NCI-H526 treated with DMSO at 0.1 percent for 48 hours (cell line): ENCODE data around the gene PROSER3.

Experiments used
- DNase-seq: peaks from one replicate; lab custom pipeline; 2025; lab: John Stamatoyannopoulos, UW

PROSER3 gene

GRCh38 chr19:35757749-35758608 is at the start of gene PROSER3:
TSS of gene PROSER3 (plus strand) at chr19:35758176. CDS start at chr19:35758216, 40 bp downstream.
- DNase-seq, result peak; percentile 100

GRCh38 chr19:35708391-35708790 is 49.6 kb upstream of the PROSER3 start:
- no peak for DNase-seq

GRCh38 chr19:35710784-35711723 is 46.9 kb upstream of the PROSER3 start:
- DNase-seq, result no peak

- no peak for DNase-seq
Measured at GRCh38 chr19:35712567-35713505, 45.1 kb upstream of the PROSER3 start.

GRCh38 chr19:35713506-35713850 is 44.5 kb upstream of the PROSER3 start:
- no peak for DNase-seq

- DNase-seq, result no peak
Measured at GRCh38 chr19:35713904-35714495, 44.0 kb upstream of the PROSER3 start.

GRCh38 chr19:35714601-35715354 is 43.2 kb upstream of the PROSER3 start:
- DNase-seq, result no peak

- no peak for DNase-seq
Measured at GRCh38 chr19:35715355-35715809, 42.6 kb upstream of the PROSER3 start.

GRCh38 chr19:35715981-35716800 is 41.8 kb upstream of the PROSER3 start:
- peak; percentile 52 for DNase-seq

- peak; percentile 80 for DNase-seq
Measured at GRCh38 chr19:35716801-35717664, 40.9 kb upstream of the PROSER3 start.

- peak; percentile 97 for DNase-seq
Measured at GRCh38 chr19:35717665-35718344, 40.2 kb upstream of the PROSER3 start, which contains the start of gene KMT2B. TSS of gene KMT2B (plus strand) at chr19:35718003. CDS start at chr19:35718019, 16 bp downstream.

GRCh38 chr19:35718345-35719041 is 39.5 kb upstream of the PROSER3 start:
- no peak for DNase-seq

GRCh38 chr19:35719402-35720162 is 38.4 kb upstream of the PROSER3 start:
- DNase-seq, result no peak

- DNase-seq, result no peak
Measured at GRCh38 chr19:35720163-35720524, 37.8 kb upstream of the PROSER3 start.

- DNase-seq, result no peak
Measured at GRCh38 chr19:35720648-35721047, 37.3 kb upstream of the PROSER3 start.

- no peak for DNase-seq
Measured at GRCh38 chr19:35721374-35721773, 36.6 kb upstream of the PROSER3 start.

GRCh38 chr19:35722461-35722860 is 35.5 kb upstream of the PROSER3 start:
- DNase-seq, result no peak
